Tibial nerve (tissue), 4 donors: ENCODE data around the gene INSM1.

Source experiments
- EP300 ChIP-seq, 2 donors: sonication (generic); formaldehyde crosslinking; IDR thresholded peaks; one replicate each; pipeline ENCODE4 v1.6.1; 2017; ENCODE audit warnings: antibody characterized with exemption in 2 of 2, mild to moderate bottlenecking in 1 of 2
- POLR2A ChIP-seq, 2 donors: fragments of 450-650 bp; IDR thresholded peaks; one replicate each; pipeline ENCODE4 v1.6.1; 2017; ENCODE audit warnings: antibody characterized with exemption in 2 of 2, mild to moderate bottlenecking in 2 of 2, moderate library complexity in 2 of 2
- TF ChIP-seq, protein P1 (sequence below), 5 experiments: fragments of 200-600 bp in 3 of 5; fragments of 450-650 bp in 2 of 5; sonication (generic) in 3 of 5; IDR thresholded peaks; one replicate each; pipeline ENCODE4 v1.5.1; 2016 to 2019; ENCODE audit warnings: antibody characterized with exemption in 5 of 5, mild to moderate bottlenecking in 3 of 5, moderate library complexity in 2 of 5

DNA sequence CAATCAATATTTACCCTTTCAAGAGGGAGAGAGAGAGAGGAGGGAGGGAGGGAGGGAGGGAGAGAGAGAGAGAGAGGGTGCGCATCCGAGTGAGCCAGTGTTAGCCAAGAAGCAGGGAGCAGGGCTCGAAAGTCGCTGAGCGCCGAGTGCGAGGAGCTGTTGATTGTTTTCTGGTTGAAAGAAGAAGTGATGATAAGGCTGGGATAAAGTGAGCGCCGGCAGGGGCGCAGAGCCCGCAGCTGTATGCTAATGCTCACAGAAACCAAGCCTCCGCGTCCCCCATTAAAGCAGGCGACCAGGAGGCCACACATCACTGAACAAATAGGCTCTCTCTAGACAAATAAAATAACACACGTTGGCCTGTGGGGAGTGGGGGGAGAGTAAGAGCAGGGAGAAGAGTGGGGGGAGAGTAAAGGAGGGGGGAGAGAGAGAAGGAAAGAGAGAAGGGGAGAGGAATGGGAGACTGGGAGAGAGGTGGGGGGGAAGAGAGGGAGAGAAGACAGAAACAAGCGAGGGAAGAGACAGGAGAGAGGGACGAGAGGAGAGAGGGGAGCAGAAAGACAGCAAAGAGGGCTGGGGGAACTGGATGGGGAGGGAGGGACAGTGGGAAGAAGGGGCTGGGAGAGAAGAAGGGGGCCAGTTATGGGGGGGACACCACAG lies 5.0 kb upstream of the INSM1 start:
- TF ChIP-seq, protein P1, sequence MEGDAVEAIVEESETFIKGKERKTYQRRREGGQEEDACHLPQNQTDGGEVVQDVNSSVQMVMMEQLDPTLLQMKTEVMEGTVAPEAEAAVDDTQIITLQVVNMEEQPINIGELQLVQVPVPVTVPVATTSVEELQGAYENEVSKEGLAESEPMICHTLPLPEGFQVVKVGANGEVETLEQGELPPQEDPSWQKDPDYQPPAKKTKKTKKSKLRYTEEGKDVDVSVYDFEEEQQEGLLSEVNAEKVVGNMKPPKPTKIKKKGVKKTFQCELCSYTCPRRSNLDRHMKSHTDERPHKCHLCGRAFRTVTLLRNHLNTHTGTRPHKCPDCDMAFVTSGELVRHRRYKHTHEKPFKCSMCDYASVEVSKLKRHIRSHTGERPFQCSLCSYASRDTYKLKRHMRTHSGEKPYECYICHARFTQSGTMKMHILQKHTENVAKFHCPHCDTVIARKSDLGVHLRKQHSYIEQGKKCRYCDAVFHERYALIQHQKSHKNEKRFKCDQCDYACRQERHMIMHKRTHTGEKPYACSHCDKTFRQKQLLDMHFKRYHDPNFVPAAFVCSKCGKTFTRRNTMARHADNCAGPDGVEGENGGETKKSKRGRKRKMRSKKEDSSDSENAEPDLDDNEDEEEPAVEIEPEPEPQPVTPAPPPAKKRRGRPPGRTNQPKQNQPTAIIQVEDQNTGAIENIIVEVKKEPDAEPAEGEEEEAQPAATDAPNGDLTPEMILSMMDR (IDR thresholded peaks at IDR 0.05): no peak
- TF ChIP-seq POLR2A (IDR thresholded peaks at IDR 0.05) (no peak), EP300 (IDR thresholded peaks at IDR 0.05) (no peak)
